H9 (cell line): ENCODE measurements around the gene SEMA3G. TPM values are rescaled to one million over a fixed set of nuclear protein-coding genes. Genes with fewer than 3 reads are reported as not detected.

ENCODE experiments used
- DNase-seq: peaks from one replicate; pipeline ENCODE4 v3.0.0-alpha.2; 2017
- H2AFZ ChIP-seq: one replicate; pipeline ENCODE4 v1.6.1; 2013; ENCODE audit warnings: mild to moderate bottlenecking, low read length, control low read depth, moderate library complexity
- H2AK5ac ChIP-seq: 2 replicates; pipeline ENCODE4 v1.6.1; 2013; ENCODE audit warnings: low read length, control low read depth, mixed read lengths; ENCODE audit not compliant: insufficient read length
- H2BK120ac ChIP-seq: one replicate; pipeline ENCODE4 v1.6.1; 2013; ENCODE audit warnings: low read depth, mild to moderate bottlenecking, low read length, control low read depth, inconsistent platforms; ENCODE audit not compliant: poor library complexity, severe bottlenecking
- H2BK12ac ChIP-seq: 2 replicates; pipeline ENCODE4 v1.6.1; 2013; ENCODE audit warnings: low read length, control low read depth, mixed read lengths, low read depth; ENCODE audit not compliant: insufficient read length
- H2BK15ac ChIP-seq: 2 replicates; pipeline ENCODE4 v1.6.1; 2013; ENCODE audit warnings: low read depth, low read length, control low read depth
- H2BK20ac ChIP-seq: one replicate; pipeline ENCODE4 v1.6.1; 2013; ENCODE audit warnings: low read depth, mild to moderate bottlenecking, low read length, control low read depth, inconsistent platforms; ENCODE audit not compliant: poor library complexity, severe bottlenecking
- H2BK5ac ChIP-seq: 2 replicates; pipeline ENCODE4 v1.6.1; 2013; ENCODE audit warnings: low read length, control low read depth, mixed read lengths; ENCODE audit not compliant: insufficient read length
- H3K14ac ChIP-seq: 2 replicates; pipeline ENCODE4 v1.6.1; 2013; ENCODE audit warnings: low read length, control low read depth; ENCODE audit not compliant: insufficient read depth
- H3K18ac ChIP-seq: 2 replicates; pipeline ENCODE4 v1.6.1; 2013; ENCODE audit warnings: low read depth, mild to moderate bottlenecking, mixed read lengths, low read length, control low read depth; ENCODE audit not compliant: insufficient read length
- H3K23ac ChIP-seq: 2 replicates; pipeline ENCODE4 v1.6.1; 2013; ENCODE audit warnings: low read length, control low read depth, mixed read lengths, low read depth; ENCODE audit not compliant: insufficient read length
- H3K23me2 ChIP-seq: 2 replicates; pipeline ENCODE4 v1.6.1; 2013; ENCODE audit warnings: low read depth, mild to moderate bottlenecking, mixed read lengths, low read length, control low read depth; ENCODE audit not compliant: insufficient read length, poor library complexity, severe bottlenecking
- H3K27ac ChIP-seq: 2 replicates; pipeline ENCODE4 v1.5.1; 2013; ENCODE audit warnings: low read length, control low read depth, mixed read lengths, low read depth; ENCODE audit not compliant: insufficient read length
- H3K27me3 ChIP-seq: 2 replicates; pipeline ENCODE4 v1.6.1; 2013; ENCODE audit warnings: low read length, control low read depth, inconsistent platforms; ENCODE audit not compliant: insufficient read depth
- H3K4ac ChIP-seq: 2 replicates; pipeline ENCODE4 v1.6.1; 2013; ENCODE audit warnings: low read depth, mild to moderate bottlenecking, control low read depth, inconsistent platforms, low read length, moderate library complexity
- H3K4me1 ChIP-seq: 2 replicates; pipeline ENCODE4 v1.6.1; 2013; ENCODE audit warnings: low read length, control low read depth, inconsistent platforms; ENCODE audit not compliant: insufficient read depth
- H3K4me2 ChIP-seq: 2 replicates; pipeline ENCODE4 v1.6.1; 2013; ENCODE audit warnings: low read length, control low read depth, mixed read lengths; ENCODE audit not compliant: insufficient read length, insufficient read depth
- H3K56ac ChIP-seq: 2 replicates; pipeline ENCODE4 v1.6.1; 2013; ENCODE audit warnings: low read depth, mild to moderate bottlenecking, mixed read lengths, low read length, control low read depth; ENCODE audit not compliant: insufficient read length
- H3K79me1 ChIP-seq: 2 replicates; pipeline ENCODE4 v1.6.1; 2013; ENCODE audit warnings: low read depth, mild to moderate bottlenecking, moderate library complexity, low read length, control low read depth, inconsistent platforms; ENCODE audit not compliant: insufficient read depth, poor library complexity, severe bottlenecking
- H3K79me2 ChIP-seq: 2 replicates; pipeline ENCODE4 v1.6.1; 2013; ENCODE audit warnings: low read length, control low read depth, inconsistent platforms; ENCODE audit not compliant: insufficient read depth
- H3K9ac ChIP-seq: 2 replicates; pipeline ENCODE4 v1.6.1; 2013; ENCODE audit warnings: low read length, control low read depth, mixed read lengths; ENCODE audit not compliant: insufficient read length; ENCODE audit errors: extremely low read depth
- H3K9me3 ChIP-seq: one replicate; pipeline ENCODE4 v1.6.1; 2013; ENCODE audit warnings: low read depth, low read length, inconsistent platforms; ENCODE audit not compliant: control insufficient read depth
- H3T11ph ChIP-seq: one replicate; pipeline ENCODE4 v1.6.1; 2013; ENCODE audit warnings: mild to moderate bottlenecking, low read length, control low read depth, inconsistent platforms
- H4K20me1 ChIP-seq: one replicate; pipeline ENCODE4 v1.6.1; 2013; ENCODE audit not compliant: control insufficient read depth, insufficient read length, insufficient read depth
- H4K5ac ChIP-seq: 2 replicates; pipeline ENCODE4 v1.6.1; 2013; ENCODE audit warnings: low read depth, mild to moderate bottlenecking, mixed read lengths, low read length, control low read depth; ENCODE audit not compliant: insufficient read length
- H4K8ac ChIP-seq: replicated peaks from 2 replicates; pipeline ENCODE4 v1.6.1; 2013; ENCODE audit warnings: low read length, control low read depth, mixed read lengths, low read depth; ENCODE audit not compliant: insufficient read length
- H4K91ac ChIP-seq: 2 replicates; pipeline ENCODE4 v1.6.1; 2013; ENCODE audit warnings: low read depth, mild to moderate bottlenecking, moderate library complexity, mixed read lengths, low read length, control low read depth; ENCODE audit not compliant: insufficient read length
- H3K27ac Mint-ChIP-seq, 3 experiments: 2 replicates in 2 of 3; 3 replicates in 1 of 3; pipeline ENCODE4 v1.8.0; 2020 to 2021; ENCODE audit warnings: mixed read lengths in 3 of 3, mild to moderate bottlenecking in 1 of 3, moderate library complexity in 1 of 3
- H3K27me3 Mint-ChIP-seq: 2 replicates; pipeline ENCODE4 v1.8.0; 2021; ENCODE audit warnings: low read depth, mild to moderate bottlenecking, moderate library complexity, mixed read lengths
- H3K36me3 Mint-ChIP-seq, 3 experiments: 2 replicates in 2 of 3; 3 replicates in 1 of 3; pipeline ENCODE4 v1.8.0; 2020 to 2021; ENCODE audit warnings: low read depth in 3 of 3, mixed read lengths in 3 of 3; ENCODE audit not compliant: insufficient read depth in 1 of 3
- H3K4me1 Mint-ChIP-seq, 2 experiments: 2 replicates each; pipeline ENCODE4 v1.8.0; 2020; ENCODE audit warnings: mixed read lengths in 2 of 2
- H3K4me3 Mint-ChIP-seq, 2 experiments: 2 replicates in 1 of 2; 3 replicates in 1 of 2; pipeline ENCODE4 v1.8.0; 2020 to 2021; ENCODE audit warnings: mild to moderate bottlenecking in 2 of 2, mixed read lengths in 2 of 2, moderate library complexity in 1 of 2
- H3K9me3 Mint-ChIP-seq, 2 experiments: 2 replicates in 1 of 2; 3 replicates in 1 of 2; pipeline ENCODE4 v1.8.0; 2020; ENCODE audit warnings: mild to moderate bottlenecking in 2 of 2, mixed read lengths in 2 of 2, moderate library complexity in 1 of 2
- WGBS: extraction: QIAGEN DNeasy Blood & Tissue Kit; methylation state at CpG from one replicate; pipeline ENCODE4 v1.1.7; 2013; ENCODE audit warnings: missing lambda C conversion rate, low lambda C conversion rate, mixed read lengths; ENCODE audit not compliant: insufficient read length; ENCODE audit errors: extremely low coverage; 5-methylcytosine and 5-hydroxymethylcytosine counted together
- total RNA-seq: library from RNA; stranded (reverse); gene quantifications from 2 replicates; pipeline ENCODE4 v1.2.1, GENCODE V29; 2021
- TF ChIP-seq, protein P1 (sequence below): fragments of 200-600 bp; sonication (generic); conservative IDR thresholded peaks from 3 replicates; pipeline ENCODE4 v1.8.0; 2021; ENCODE audit warnings: antibody characterized with exemption, mild to moderate bottlenecking

The SEMA3G gene
- total RNA-seq, 1 experiment from 2014 or later: 2.4 TPM

DNA sequence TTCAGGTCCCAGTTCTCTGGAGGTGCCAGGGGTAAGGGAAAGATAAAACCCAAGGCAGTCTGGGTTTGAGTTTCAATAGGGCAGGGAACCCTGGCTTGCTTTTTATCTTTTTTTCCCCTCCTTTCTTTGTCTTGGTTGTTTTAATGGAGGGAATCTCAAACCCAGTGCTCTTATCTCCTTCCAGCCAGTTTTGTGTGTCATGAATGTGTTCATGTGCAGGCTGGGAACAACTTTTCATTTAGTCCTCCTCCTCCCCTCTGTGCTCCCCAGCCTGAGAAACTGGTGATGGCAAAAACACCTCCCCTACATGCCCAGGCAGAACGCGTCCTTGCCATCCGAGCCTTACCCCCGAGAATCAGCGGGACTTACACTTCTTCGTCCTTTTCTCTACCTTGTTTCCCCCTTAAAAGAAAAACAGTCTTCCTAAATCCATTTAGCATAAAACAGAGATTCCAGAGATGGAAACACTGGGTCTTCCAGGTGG lies 10.9 kb downstream of the SEMA3G start:
- no peak overlapping the region for H4K8ac ChIP-seq
- no peak overlapping the region for H3K4me3 Mint-ChIP-seq
- H2BK12ac ChIP-seq: no peak overlapping the region
- H4K5ac ChIP-seq: no peak overlapping the region
- no peaks in the 10 kb centered on the region for H3K36me3 Mint-ChIP-seq
- no peaks in the 10 kb centered on the region for H3K9me3 ChIP-seq
- no peak overlapping the region for H2AFZ ChIP-seq
- H4K20me1 ChIP-seq: no peaks in the 10 kb centered on the region
- no peak overlapping the region for H3K9ac ChIP-seq
- no peak overlapping the region for H2BK120ac ChIP-seq
- no peak overlapping the region for H3K18ac ChIP-seq
- WGBS: no CpG with 5 or more reads among the region's 6 CpGs
- H3T11ph ChIP-seq: no peak overlapping the region
- H2BK5ac ChIP-seq: no peak overlapping the region
- H3K9me3 Mint-ChIP-seq: no peaks in the 10 kb centered on the region
- no peak overlapping the region for H3K23ac ChIP-seq
- H3K79me1 ChIP-seq: no peaks in the 10 kb centered on the region
- peaks cover 2% of the 10 kb centered on the region; the same call in 1 of the 2 replicates for H3K27me3 Mint-ChIP-seq
- H3K4me1 ChIP-seq: no peaks in the 10 kb centered on the region
- H3K27me3 ChIP-seq: no peaks in the 10 kb centered on the region
- no peak overlapping the region for H3K4ac ChIP-seq
- no peak overlapping the region for H3K56ac ChIP-seq
- H3K27ac ChIP-seq: no peak overlapping the region
- H2BK15ac ChIP-seq: no peak overlapping the region
- no peak overlapping the region for H3K14ac ChIP-seq
- H2AK5ac ChIP-seq: no peak overlapping the region
- no peak overlapping the region for H4K91ac ChIP-seq
- peaks cover 14 to 27% of the 10 kb centered on the region in 2 experiments for H3K4me1 Mint-ChIP-seq
- no peaks in the 10 kb centered on the region for H3K23me2 ChIP-seq
- peak overlapping the region; percentile 32 to 61 (median 41); a peak in 3 of 7 replicates for H3K27ac Mint-ChIP-seq
- DNase-seq: no peak
- H3K4me2 ChIP-seq: no peak overlapping the region
- no peak overlapping the region for H2BK20ac ChIP-seq
- TF ChIP-seq, protein P1, sequence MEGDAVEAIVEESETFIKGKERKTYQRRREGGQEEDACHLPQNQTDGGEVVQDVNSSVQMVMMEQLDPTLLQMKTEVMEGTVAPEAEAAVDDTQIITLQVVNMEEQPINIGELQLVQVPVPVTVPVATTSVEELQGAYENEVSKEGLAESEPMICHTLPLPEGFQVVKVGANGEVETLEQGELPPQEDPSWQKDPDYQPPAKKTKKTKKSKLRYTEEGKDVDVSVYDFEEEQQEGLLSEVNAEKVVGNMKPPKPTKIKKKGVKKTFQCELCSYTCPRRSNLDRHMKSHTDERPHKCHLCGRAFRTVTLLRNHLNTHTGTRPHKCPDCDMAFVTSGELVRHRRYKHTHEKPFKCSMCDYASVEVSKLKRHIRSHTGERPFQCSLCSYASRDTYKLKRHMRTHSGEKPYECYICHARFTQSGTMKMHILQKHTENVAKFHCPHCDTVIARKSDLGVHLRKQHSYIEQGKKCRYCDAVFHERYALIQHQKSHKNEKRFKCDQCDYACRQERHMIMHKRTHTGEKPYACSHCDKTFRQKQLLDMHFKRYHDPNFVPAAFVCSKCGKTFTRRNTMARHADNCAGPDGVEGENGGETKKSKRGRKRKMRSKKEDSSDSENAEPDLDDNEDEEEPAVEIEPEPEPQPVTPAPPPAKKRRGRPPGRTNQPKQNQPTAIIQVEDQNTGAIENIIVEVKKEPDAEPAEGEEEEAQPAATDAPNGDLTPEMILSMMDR: no peak
- H3K79me2 ChIP-seq: no peaks in the 10 kb centered on the region
